Ectodermal cell (in vitro differentiated cells): ENCODE data around the gene TMPRSS4.

Experiments used
- H3K27ac ChIP-seq: 2 replicates; pipeline ENCODE4 v1.7.0; 2013; ENCODE audit warnings: mild to moderate bottlenecking, low read depth, low read length; ENCODE audit not compliant: insufficient read depth, poor library complexity, severe bottlenecking
- H3K27me3 ChIP-seq: 2 replicates; pipeline ENCODE4 v1.7.0; 2013; ENCODE audit warnings: mild to moderate bottlenecking, low read length; ENCODE audit not compliant: insufficient read depth, control insufficient read depth, poor library complexity, severe bottlenecking
- H3K36me3 ChIP-seq: one replicate; pipeline ENCODE4 v1.7.0; 2013; ENCODE audit warnings: low read length; ENCODE audit not compliant: control insufficient read depth, insufficient read depth
- H3K4me1 ChIP-seq: one replicate; pipeline ENCODE4 v1.7.0; 2013; ENCODE audit warnings: low read length; ENCODE audit not compliant: control insufficient read depth, insufficient read depth
- H3K4me3 ChIP-seq: 2 replicates; pipeline ENCODE4 v1.7.0; 2013; ENCODE audit warnings: low read depth, low read length, control low read depth; ENCODE audit not compliant: insufficient read depth
- H3K9me3 ChIP-seq: 2 replicates; pipeline ENCODE4 v1.7.0; 2013; ENCODE audit warnings: mild to moderate bottlenecking, low read length, moderate library complexity; ENCODE audit not compliant: control insufficient read depth
- WGBS, 2 experiments: methylation state at CpG; one replicate each; pipeline ENCODE4 v1.1.7; 2013; ENCODE audit warnings: missing lambda C conversion rate in 2 of 2; 5-methylcytosine and 5-hydroxymethylcytosine counted together

Gene TMPRSS4

GRCh38 chr11:118135051-118135795, 58.3 kb downstream of the TMPRSS4 start:
- Histone ChIP-seq H3K36me3 (no peaks in the 10 kb centered on the region), H3K4me3 (no peak overlapping the region), H3K4me1 (peaks cover 9% of the 10 kb centered on the region), H3K27me3 (no peaks in the 10 kb centered on the region), H3K27ac (no peak overlapping the region), H3K9me3 (no peaks in the 10 kb centered on the region)
- WGBS, 2 experiments, result 82 to 85% methylated on average over 7 of the region's 7 CpGs

DNA sequence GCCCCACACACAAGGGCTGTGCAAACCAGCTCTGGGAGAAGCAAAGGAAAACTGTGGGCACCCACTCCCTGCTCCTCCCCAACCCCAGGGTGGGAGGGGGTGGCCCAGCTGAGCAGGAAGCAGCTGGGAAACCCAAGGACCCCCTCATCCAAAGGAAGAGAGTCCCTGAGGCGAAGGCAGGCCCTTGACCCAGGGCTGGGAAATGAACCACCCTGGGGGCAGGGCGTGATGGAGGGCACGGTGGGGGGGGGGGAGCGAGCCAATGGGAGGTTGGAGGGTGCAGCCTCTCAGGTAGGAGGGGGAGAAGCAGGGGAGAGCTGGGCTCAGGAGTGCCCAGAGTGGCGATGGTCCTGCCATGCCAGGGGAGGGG, 58.9 kb downstream of the TMPRSS4 start:
- WGBS, 2 experiments, result 92 to 95% methylated on average over 5 of the region's 5 CpGs

DNA sequence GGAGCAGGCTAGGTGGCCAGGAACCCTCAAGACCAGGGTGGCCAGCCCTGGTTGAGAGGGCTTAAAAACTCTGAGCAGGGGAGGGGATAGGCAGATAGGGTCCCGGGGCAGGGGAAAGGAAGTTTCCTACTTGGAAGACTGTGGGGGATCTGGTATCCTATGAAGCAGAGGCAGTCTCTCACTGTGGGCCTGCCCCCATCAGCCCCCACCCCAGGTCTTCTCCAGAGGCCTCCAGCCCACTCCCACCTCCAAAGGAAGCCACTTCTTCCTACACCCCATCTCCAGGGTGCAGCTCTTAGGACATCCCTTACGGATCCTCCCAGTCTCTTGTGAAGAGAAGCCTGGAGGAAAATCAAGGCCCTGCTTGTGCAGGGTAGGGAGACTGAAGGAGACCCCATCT, 59.5 kb downstream of the TMPRSS4 start:
- Histone ChIP-seq H3K27me3 (no peaks in the 10 kb centered on the region), H3K9me3 (no peaks in the 10 kb centered on the region), H3K4me1 (peaks cover 9% of the 10 kb centered on the region), H3K36me3 (no peaks in the 10 kb centered on the region), H3K27ac (no peak overlapping the region), H3K4me3 (no peak overlapping the region)
- WGBS, 2 experiments, result 89 to 92% methylated on average over 2 of the region's 2 CpGs

More for the DNA sequence above, 58.9 kb downstream of the TMPRSS4 start:
- Histone ChIP-seq H3K36me3 (no peaks in the 10 kb centered on the region), H3K4me3 (no peak overlapping the region), H3K9me3 (no peaks in the 10 kb centered on the region), H3K4me1 (peaks cover 9% of the 10 kb centered on the region), H3K27me3 (no peaks in the 10 kb centered on the region), H3K27ac (no peak overlapping the region)

DNA sequence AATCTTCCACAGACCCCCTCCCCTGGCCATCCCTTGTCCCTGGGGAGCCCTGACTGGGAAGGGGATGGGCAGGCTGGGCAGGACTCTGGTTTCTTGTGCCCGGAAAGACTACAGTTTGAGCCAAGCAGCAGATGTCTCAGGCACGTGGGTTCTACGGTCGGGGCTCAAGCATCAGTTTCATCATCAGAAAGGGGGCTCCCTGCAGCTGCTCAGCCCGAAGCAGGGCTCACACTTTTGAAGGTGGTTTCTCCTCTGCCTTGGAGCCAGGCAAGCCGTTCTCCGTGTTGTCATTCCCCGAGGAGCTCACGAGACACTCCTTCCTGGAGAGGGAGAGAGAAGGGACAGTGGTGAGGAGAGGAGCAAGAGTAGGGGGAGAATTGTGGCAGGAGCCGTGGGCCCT, 59.9 kb downstream of the TMPRSS4 start:
- H3K27ac ChIP-seq, result no peak overlapping the region
- no peaks in the 10 kb centered on the region for H3K36me3 ChIP-seq
- no peaks in the 10 kb centered on the region for H3K27me3 ChIP-seq
- no peak overlapping the region for H3K4me3 ChIP-seq
- 89 to 92% methylated on average over 10 of the region's 10 CpGs for WGBS, 2 experiments
- H3K9me3 ChIP-seq, result no peaks in the 10 kb centered on the region
- H3K4me1 ChIP-seq, result peaks cover 9% of the 10 kb centered on the region

GRCh38 chr11:118138839-118139420, 62.1 kb downstream of the TMPRSS4 start:
- no peaks in the 10 kb centered on the region for H3K27me3 ChIP-seq
- H3K9me3 ChIP-seq, result no peaks in the 10 kb centered on the region
- no peak overlapping the region for H3K27ac ChIP-seq
- WGBS, 2 experiments, result 28 to 38% methylated on average over 10 of the region's 10 CpGs
- peaks cover 9% of the 10 kb centered on the region for H3K4me1 ChIP-seq
- no peak overlapping the region for H3K4me3 ChIP-seq
- H3K36me3 ChIP-seq, result no peaks in the 10 kb centered on the region

DNA sequence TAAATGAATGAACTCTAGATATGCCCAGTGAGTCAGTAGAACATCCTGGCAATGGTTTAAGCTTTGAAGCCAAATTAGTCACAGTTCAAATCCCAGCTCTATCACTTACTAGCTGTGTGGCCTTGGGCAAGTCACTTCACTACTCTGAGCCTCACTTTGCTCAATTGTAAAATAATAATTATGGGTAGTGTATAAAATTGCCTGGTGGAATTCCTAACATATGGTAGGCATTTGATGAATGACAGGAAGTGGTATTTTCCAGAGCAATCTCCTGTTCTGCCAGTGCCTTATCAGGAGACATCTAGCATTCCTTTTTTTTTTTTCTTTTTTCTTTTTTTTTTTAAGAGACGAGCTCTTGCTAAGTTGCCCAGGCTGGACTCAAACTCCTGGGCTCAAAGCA, 62.7 kb downstream of the TMPRSS4 start:
- H3K36me3 ChIP-seq, result no peaks in the 10 kb centered on the region
- H3K27ac ChIP-seq, result no peak overlapping the region
- peaks cover 9% of the 10 kb centered on the region for H3K4me1 ChIP-seq
- no peak overlapping the region for H3K4me3 ChIP-seq
- WGBS, 2 experiments, result 79 to 83% methylated on average over 1 of the region's 1 CpG
- no peaks in the 10 kb centered on the region for H3K27me3 ChIP-seq
- H3K9me3 ChIP-seq, result no peaks in the 10 kb centered on the region

- 69 to 72% methylated on average over 2 of the region's 2 CpGs for WGBS, 2 experiments
- peaks cover 14% of the 10 kb centered on the region for H3K27me3 ChIP-seq
- no peaks in the 10 kb centered on the region for H3K9me3 ChIP-seq
- no peaks in the 10 kb centered on the region for H3K36me3 ChIP-seq
- H3K27ac ChIP-seq, result no peak overlapping the region
- peaks cover 9% of the 10 kb centered on the region for H3K4me1 ChIP-seq
- H3K4me3 ChIP-seq, result no peak overlapping the region
Measured at GRCh38 chr11:118142081-118142480, 65.2 kb downstream of the TMPRSS4 start.

GRCh38 chr11:118142809-118143208, 65.9 kb downstream of the TMPRSS4 start:
- H3K4me1 ChIP-seq, result peaks cover 9% of the 10 kb centered on the region
- no peaks in the 10 kb centered on the region for H3K36me3 ChIP-seq
- H3K27ac ChIP-seq, result no peak overlapping the region
- peaks cover 14% of the 10 kb centered on the region for H3K27me3 ChIP-seq
- no peaks in the 10 kb centered on the region for H3K9me3 ChIP-seq
- no peak overlapping the region for H3K4me3 ChIP-seq
- WGBS, 2 experiments, result 65 to 67% methylated on average over 6 of the region's 6 CpGs

GRCh38 chr11:118143661-118144185, 66.8 kb downstream of the TMPRSS4 start:
- WGBS, 2 experiments, result 91 to 94% methylated on average over 12 of the region's 12 CpGs
- Histone ChIP-seq H3K36me3 (no peaks in the 10 kb centered on the region), H3K27ac (no peak overlapping the region), H3K27me3 (peaks cover 20% of the 10 kb centered on the region), H3K4me3 (no peak overlapping the region), H3K4me1 (peaks cover 5% of the 10 kb centered on the region), H3K9me3 (no peaks in the 10 kb centered on the region)

DNA sequence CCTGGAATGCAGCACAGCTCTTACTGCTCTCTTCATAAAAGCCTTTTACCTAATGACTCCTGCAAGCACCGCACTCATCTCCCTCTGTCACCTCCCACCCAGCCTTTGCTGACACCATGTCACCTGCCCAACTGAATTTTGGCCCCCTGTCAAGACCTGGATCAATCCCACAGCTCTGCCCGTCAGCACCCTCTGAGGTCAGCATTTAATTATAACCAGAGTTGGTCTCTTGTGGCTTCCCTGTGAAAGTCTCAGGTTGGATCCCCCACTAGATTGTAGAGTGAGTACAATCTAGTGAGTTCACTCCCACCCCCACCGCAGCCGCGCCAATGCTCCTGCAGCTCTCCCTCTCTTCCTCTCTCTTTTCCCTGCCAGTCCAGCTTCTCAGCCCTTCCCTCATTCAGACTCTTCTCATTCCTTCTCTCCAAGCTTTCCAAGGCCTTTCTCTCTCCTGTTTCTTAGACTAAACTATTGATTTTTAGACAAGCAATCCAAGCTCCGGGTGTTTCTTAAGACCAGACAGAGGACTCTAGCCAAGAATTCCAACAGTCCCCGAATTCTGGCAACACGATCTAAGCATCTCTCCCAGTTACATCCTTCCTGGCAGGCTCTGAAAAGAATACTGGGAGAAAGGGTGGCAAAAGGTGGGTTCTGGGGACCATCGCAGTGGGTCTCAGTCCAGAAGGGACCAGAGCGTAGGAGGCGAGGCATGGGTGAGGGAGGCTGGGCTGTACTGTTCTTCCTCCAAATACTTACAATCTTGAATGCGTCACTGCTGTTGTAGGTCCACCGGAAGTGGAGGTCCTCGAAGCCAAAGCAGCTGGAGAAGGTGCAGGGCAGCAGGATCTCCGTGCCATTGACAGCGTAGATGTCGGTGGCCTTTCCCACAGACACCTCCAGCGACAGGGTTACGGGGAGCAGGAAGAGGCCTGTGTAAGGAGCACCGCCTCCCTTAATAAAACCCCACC, 67.7 kb downstream of the TMPRSS4 start:
- Histone ChIP-seq H3K4me1 (no peaks in the 10 kb centered on the region), H3K27ac (no peak overlapping the region), H3K9me3 (no peaks in the 10 kb centered on the region), H3K4me3 (no peak overlapping the region), H3K36me3 (no peaks in the 10 kb centered on the region), H3K27me3 (peaks cover 25% of the 10 kb centered on the region)
- WGBS, 2 experiments, result 80 to 83% methylated on average over 20 of the region's 20 CpGs
